Stimulated activated CD4-positive, alpha-beta T cell treated with anti-CD3 and anti-CD28 coated beads, TNF-alpha, amount 100 ng/mL, for 4 hours (primary cell): ENCODE data around the gene CIP2A.
"Not testable (repeated sequence)": the region's sequence is repeated elsewhere in the genome, so short reads cannot be mapped to it uniquely, and the experiment has no call there.

ENCODE experiments used
- DNase-seq, 3 experiments: peaks; one replicate each; pipeline ENCODE4 v3.0.0-alpha.2; 2020; ENCODE audit warnings: low read depth in 3 of 3

Gene CIP2A

DNA sequence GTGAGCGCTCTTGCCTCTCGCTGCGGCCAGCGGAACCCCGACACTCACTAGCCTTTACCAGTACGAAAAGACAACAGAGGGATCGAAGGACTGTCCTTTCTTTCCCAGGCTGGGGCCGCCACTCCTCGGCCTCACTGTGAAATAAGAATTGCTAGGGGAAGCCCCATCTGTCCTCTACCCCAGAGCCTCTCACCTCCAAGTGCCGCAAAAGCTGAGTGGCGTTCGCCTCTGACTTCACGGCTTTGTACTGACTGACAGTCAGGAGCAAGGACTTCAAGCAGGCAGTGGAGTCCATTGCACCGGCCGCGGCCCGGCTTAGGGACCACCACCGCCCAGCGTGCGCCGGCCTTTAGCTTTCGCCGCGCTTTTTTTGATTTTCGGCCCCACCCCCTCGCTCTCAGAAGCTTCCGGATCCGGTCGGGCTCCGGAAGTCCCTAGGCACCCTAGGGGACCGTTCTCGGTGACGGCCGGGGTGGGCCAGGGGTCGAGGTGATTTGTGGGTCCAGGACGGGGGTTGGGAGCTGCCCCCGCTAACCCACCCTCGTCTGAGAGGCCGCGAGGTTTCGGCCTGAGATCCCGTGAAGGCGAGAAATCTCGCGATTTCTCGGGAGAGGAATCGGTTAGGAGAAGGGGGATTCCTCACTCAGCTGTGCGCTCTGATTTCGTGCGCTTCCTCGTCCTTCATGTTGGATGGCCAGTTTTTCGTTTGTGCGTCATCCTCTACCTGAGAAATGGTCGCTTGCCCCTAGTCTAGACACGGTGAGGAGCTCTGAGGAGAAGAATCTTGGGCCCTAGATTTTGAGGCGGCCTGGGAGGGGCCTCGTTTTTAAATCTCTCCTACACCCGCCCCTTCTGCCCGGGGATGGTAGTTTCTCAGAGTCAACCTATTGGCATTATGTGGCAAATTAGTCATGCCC lies at the start of gene CIP2A, which contains the start of gene DZIP3:
TSS of gene CIP2A (minus strand) at position 358 of the 917 bp plus-strand sequence. CDS start at position 295, 63 bp downstream.
TSS of gene DZIP3 (plus strand) at position 642 of the 917 bp plus-strand sequence. CDS start 15,685 bp downstream, outside the sequence.
- DNase-seq, result peak; percentile 64 to 70 (median 69)

DNA sequence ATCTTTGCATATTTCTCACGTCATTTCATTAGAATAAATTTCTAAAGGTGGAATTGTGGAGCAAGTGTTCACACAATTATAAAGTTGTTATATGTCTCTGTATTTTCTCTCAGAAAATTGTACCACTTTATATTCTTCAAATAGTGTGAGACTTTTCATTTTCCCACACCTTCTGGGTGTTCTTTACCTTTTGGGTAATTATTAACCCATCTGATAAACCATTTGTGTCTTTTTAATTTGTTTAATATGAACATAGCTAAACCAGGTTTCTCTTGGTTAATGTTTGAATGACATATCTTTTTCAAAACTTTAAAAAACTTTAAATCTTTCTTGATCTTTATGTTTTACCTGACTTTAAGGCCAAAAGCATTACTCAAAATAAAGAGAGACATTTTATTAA lies 40.7 kb upstream of the CIP2A start:
- no peak for DNase-seq

DNA sequence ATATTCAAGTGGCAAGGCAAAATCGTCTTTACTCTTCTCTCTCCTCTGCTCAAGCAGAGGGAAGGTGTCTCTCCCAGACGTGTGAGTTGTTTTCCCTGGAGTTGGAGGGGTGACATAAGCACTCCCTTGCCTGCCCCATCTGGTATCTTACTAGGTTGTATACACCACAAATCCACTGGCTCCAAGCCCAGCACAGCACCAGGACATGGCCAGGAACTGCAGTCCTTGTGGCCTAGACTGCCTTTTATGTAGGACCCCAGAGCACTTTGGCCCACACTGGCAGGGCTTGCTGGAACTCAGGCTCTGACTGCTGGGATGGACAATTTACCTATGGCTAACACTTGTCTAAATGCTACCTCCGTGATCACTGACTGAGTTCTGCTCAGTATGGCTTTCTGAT lies 34.3 kb upstream of the CIP2A start:
- no peak for DNase-seq

DNA sequence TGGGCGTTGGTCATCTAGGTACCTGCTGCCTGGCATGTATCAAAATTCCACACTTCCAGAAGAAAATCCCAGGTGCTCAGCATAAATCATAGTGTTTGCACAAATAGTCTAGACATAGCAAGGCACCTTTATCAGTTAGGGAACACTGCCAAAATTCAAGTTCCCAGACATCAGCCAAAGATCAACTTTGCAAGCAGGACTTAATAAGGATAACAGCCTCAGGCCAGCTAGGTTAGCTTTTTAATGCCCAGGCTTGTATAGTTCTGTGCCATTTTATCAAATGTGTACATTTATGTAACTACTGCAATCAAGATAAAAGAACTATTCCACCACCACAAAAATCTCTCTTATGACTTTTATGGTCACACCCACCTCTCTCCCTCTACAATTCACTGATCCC lies 31.0 kb upstream of the CIP2A start:
- DNase-seq, result no peak

DNA sequence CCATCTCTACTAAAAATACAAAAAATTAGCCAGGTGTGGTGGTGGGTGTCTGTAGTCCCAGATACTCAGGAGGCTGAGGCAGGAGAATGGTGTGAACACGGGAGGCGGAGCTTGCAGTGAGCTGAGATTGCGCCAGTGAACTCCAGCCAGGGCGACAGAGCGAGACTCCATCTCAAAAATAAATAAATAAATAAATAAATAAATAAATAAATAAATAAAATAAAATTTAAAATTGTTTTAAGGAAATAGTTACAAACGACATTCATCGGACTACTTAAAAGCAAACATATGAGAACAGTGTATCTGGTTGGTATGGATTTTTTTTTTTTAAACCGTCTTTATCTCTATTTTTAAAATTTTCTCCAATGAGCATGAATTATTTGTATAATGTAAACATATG lies 26.9 kb upstream of the CIP2A start:
- not testable (repeated sequence) for DNase-seq

DNA sequence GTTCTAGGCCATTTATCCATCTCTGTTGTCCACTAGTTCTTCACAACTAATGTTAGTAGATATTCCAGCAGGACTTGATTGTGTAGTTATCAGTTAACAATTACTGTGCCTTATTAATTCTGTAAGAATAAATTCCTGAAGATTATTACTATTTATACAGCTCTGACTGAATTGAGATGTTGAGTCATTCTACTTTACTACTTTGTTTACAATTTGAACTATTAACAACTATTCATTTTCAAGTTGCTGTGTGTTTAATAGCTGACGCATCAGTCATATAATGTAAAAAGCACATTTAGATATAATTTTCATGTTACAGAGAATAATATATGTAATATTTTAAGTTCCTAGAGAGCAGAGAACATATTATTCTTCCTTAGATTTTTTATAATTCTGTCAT lies 21.4 kb upstream of the CIP2A start:
- no peak for DNase-seq

DNA sequence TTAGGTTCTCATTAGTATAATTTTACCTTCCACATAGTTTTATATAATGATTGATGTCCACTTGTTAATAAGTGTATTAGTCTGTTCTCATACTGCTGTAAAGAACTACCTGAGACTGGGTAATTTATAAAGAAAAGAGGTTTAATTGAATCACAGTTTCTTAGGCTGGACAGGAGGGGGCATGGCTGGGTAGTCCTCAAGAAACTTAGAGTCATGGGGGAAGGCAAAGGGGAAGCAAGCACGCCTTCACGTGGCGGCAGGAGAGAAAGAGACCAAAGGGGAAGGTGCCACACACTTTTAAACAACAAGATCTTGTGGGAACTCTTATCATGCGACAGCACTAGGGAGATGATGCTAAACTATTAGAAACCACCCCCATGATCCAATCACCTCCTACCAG lies 19.5 kb upstream of the CIP2A start:
- no peak for DNase-seq

DNA sequence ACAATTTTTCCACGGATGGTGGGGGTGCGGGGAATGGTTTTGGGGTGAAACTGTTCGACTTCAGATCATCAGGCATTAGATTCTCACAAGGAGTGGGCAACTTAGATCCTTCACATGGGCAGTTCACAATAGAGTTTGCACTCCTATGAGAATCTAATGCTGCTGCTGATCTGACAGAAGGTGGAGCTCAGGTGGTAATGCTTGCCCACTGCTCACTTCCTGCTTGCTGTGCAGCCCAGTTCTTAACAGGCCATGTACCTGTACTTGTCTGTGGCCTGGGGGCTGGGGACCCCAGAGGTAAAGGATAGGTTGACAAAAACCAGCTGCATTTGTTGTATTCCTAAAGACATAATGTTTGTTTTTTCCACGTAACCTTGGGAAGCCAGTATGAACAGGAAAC lies 16.3 kb upstream of the CIP2A start:
- no peak for DNase-seq

DNA sequence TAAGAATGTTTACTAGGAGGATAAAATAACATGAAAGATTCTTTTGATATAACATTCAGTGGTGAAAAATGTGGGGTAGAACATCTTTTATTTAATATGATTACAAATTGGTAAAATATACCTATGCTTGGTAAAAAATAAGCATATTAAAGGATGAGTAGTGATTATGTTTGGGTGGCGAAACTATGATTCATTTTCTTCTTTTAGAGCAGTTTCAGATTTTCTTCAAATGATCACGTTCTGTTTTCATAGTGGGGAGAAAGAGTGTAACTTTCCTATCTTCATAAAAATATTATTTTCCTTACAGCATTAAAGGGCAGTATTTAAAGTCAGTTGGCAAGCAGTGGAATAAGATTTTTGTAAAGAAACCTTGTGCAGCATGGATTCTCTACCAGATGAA lies 15.8 kb upstream of the CIP2A start:
- DNase-seq, result no peak

DNA sequence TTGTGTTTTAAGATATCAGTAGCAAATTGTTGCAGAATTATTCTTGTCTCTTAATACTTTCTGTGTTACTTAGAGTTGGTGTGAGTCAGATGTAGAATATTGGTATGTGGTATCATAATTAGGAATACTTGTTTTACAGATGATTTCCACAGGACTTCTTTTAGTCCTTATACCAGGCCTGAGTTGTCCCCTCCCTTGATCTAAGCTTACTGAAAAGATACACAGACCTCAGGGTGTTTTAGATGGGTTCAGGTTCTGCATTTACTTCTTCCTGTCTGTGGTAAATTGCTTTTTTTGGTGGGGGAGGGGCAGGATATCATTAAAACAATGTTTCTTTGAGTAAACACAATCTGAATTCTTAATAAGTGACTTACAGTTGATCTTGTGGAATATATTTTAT lies 14.5 kb upstream of the CIP2A start:
- no peak for DNase-seq

DNA sequence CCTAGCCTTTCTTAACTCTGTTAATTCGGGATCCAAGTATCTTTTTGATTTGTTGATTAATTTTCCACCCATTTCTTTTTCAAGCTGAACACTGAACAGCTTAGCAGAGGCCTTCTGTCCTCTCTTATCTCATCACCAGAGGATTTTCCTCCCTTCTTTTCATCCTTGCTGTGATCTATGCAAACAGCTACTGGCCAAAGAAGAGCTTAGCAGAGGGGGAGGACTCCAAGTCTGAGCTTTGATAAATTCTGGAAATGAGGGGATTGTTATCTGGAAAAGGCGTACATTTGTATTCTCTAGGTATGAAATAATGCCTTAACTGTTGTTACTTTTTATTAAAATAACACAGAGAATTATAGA lies 13.7 kb upstream of the CIP2A start:
- DNase-seq, result no peak

DNA sequence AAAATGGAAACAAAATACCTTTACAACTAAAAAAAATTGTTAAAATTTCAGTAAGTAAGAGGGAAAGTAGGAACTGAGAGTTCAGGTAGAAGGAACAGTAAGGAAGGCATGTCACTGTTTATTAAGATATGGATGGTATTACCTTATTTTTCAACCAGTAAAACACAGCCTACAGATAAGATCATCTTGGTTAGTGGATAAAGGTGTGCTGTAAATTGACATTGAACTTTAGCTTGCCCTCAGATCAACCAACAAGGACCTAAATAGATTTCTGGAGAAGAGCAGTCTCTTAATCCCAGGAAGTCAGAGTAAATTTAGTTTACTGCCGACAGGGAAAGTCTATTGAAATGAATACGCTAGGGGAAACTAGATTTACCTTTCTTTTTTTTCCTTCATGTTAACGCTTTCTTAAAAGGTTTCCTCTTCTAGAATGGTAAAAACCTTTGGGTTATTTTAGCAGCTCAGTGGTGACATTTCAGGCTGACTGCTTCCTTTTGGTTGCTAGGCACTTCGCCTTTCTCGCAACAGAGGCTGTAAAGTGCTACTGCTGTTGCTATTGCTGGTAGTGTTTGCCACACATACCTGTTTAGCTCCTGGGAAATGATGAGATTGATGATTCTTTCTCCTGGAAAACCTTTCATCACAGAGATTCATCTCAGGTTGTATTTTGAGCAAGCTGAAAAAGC lies 13.2 kb upstream of the CIP2A start:
- DNase-seq, result no peak

DNA sequence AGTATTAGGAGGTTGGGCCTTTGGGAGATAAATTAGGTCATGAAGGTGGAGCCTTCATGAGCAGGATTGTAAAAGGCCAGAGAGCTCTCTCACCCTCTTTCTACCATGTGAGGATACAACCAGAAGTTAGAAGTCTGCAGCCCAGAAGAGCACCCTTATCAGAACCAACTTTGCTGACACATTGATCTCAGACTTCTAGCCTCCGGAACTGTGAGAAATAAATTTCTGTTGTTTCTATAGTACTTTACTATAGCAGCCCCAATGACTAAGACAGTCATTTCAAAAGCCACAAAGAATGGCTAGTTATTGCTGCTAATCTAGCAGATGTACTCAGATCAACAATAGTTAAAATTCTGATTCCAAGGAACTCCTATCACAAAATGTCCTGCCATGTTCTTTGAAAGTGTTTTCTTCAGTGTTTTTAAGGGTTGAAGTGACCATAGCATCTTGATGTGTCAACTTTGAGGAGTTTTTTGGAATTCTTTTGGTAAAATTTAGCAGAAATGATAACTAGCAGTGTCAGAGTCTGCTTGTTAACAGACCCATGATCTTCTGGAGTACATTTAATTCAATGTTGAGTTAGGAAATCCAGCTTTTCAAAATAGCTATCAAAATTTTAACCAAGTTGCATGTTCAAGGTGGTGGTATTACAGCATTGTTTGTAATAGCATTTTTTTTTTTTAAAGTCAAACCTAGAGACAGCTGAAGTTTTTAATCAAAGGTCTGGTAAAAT lies 10.6 kb upstream of the CIP2A start:
- no peak for DNase-seq

DNA sequence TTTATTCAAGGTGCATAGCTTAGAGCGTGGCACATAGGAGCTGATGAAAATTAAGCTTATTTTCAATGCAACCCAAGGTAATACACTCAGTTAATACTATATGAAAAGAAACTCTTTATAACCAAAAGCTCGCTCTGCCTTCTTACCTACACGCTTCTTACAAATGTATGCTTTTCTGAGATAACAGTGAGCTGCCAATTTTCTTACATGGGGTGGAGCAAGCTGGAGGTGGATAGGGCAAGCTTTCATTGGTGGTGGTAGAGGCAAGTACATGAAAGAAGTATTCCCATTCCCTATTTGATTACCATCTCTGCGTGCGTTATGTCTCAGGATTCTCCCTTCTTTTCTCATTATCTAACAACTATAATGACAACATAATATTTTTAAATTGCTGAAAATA lies 9.1 kb upstream of the CIP2A start:
- DNase-seq, result no peak

DNA sequence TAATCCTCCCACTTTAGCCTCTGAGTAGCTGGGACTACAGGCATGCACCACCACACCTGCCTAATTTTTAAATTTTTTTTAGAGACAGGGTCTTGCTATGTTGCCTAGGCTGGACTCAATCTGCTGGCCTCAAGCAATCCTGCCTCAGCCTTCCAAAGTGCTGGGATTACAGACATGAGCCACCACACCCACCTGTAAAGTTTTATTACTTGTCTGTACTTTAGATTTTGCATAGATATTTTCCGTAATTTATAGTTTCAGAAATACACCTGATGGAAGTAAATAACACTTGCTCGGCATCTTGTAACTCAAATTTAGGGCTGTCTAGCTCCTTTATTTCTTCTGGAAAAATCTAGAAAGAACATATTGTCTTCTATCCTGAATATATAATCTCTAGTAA lies 6.1 kb upstream of the CIP2A start:
- DNase-seq, result no peak

DNA sequence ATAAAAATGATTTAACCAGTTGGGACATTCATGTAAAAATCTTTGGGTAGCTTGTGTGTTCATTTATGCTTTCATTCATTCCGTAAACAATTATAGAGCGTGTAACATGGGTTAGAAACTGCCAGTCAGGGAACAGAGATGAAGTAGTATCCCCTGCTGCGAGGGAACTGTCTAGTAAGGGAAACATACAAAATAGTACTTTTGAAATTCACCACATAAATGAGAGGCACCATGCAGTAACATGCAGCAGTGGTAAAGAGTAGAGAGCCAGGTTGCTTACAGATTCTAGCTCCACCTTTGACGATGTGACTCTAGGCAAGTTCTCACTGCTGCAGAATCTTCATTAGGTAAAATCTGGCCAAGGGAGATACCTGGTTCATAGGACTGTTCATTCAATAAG lies 1.2 kb upstream of the CIP2A start:
- DNase-seq, result no peak

DNA sequence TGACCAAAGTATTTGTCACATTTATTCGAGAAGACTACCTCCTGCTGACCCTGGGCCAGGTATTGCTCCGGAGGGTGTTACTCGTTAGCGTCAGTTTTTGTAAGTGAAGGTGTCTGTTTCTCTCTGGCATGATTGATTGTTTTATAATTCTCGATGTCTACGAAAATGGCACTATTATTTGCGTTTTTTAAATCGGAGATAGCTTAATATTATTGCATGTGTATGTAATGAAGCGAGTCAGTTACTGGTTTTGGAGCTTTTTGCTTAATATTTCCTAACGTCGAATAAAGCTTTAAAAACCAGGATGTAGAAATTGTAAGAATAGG lies 723 bp upstream of the CIP2A start:
- DNase-seq, result no peak

DNA sequence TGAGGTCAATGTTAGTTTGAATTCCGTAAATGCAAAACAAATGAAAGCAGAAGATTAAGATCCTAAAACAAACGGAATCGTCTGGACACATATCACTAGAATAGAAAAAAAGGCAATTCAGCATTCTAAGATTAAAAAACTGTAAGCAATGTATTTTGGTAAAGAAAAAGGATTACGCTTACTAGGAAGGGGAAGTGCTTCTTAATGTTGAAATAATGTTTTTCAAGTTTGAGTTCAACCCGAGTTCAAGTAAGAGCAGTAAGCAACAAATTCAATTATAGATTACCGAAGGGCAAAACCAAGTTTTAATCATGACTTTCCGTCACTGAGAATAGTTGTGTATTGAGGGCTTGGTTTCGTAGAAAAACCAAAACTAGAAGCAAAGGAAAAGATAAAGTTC lies 637 bp downstream of the CIP2A start:
- no peak for DNase-seq

DNA sequence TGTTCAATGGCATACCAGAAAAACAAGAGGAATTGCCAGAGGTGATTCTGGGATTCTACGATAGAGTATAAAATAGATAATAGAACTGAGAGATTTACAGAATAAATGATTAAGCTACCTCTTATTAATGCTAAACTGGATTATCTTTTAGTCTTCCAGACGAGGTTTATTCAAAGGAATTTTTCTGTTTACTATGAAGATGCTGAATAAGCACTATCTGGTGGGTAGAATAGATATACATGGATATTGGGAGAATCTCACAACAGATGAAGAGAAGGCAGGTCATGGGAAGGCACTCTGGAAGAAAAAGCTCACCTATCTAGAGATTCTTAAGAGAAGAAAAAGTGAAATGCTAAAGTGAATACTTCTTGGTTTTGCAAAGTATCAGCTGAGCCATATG lies 11.2 kb downstream of the CIP2A start:
- no peak for DNase-seq

DNA sequence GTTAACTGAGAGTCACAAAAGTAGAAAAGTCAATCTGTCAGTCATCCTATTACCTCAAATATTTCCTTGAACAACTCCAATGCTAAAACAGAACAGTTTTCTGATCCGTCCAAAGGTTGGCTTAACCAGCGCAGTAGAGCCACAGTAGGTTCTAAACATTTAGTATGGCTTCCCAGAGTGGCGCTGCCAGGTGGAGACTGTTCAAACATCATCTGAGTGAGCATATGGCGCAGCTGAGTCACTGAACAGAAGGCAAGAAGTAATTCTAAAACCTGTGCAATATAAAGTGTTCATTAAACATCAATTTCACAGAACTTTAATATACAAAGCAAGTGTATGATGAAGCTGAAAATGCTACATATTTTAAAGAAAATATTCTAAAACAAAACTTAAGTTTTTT lies 19.9 kb downstream of the CIP2A start:
- no peak for DNase-seq

DNA sequence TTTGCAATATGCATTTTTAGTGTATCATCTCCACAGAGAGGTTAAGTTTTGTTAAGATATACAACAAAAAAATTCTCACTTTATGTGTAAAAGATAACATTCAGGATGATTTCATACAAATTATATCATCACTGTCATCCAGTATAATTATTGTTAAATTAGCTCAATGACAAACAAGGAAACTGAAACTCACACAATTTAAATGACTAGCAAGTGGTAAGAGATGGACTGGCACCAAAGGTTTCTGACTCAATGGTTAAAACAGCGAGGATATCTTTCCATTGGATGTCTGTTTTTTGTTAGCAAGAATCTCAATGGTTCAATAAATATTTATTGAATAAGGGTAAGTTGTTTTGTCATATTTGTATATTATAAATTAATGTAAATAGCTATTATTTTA lies 22.6 kb downstream of the CIP2A start:
- no peak for DNase-seq

DNA sequence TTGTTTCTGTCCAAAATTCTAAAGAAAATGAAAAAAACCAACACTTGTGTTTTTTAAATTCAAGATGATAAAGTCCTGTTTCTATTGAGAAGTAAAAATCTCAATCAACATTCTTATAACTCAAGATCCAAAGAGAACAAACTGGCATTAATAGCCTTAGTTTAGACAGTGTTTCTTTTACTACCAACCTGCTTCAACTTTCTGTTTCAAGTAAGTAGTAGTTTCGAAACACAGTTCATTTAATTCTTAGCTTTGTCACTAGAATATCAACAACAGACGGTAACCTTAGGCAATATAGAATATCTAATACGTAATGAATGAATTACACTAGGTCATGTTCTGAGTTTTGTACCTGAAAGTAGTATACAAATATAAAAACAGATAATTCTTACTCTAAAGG lies 23.7 kb downstream of the CIP2A start:
- DNase-seq, result no peak

DNA sequence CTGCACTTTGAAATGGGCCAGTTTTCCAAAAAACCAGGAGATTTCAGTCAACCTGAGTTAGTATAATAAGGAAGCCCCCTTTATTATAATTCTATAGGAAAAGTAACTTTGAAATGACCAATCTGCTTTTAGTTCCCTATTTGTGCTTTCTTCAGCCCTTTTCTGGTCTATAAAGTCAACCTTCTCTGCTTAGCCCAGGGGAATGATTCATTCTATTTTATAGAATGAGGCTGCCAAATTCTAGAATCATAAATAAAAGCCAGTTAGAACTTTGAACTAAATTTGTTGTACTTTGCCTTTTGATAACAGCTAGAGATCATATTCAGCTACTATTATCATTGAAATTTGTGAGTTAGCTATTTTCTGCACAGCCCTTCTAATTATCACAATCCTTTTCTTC lies 24.7 kb downstream of the CIP2A start:
- no peak for DNase-seq
